ENCODE measurements around the gene GPR158.

The GPR158 gene

GRCh38 chr10:25206693-25207414 is 32.1 kb downstream of the GPR158 start:
- DNase-seq (ENCODE audit: low spot score), result no peak

GRCh38 chr10:25209618-25210017 is 34.8 kb downstream of the GPR158 start:
- DNase-seq (ENCODE audit: low spot score), result no peak

- no peak for DNase-seq (ENCODE audit: low spot score)
These were observed 35.5 kb downstream of the GPR158 start for GRCh38 chr10:25210265-25210664.

- no peak for DNase-seq (ENCODE audit: low spot score)
These were observed 45.4 kb downstream of the GPR158 start for GRCh38 chr10:25220156-25220555.

GRCh38 chr10:25222085-25222660 is 47.4 kb downstream of the GPR158 start:
- no peak for DNase-seq (ENCODE audit: low spot score)

GRCh38 chr10:25226775-25227682 is 52.2 kb downstream of the GPR158 start:
- DNase-seq (ENCODE audit: low spot score), result peak; percentile 58

- no peak for DNase-seq (ENCODE audit: low spot score)
These were observed 57.0 kb downstream of the GPR158 start for GRCh38 chr10:25231751-25232150.

GRCh38 chr10:25232204-25232603 is 57.4 kb downstream of the GPR158 start:
- no peak for DNase-seq (ENCODE audit: low spot score)

GRCh38 chr10:25245165-25245564 is 70.4 kb downstream of the GPR158 start:
- no peak for DNase-seq (ENCODE audit: low spot score)

GRCh38 chr10:25257646-25258045 is 82.8 kb downstream of the GPR158 start:
- no peak for DNase-seq (ENCODE audit: low spot score)

- no peak for DNase-seq (ENCODE audit: low spot score)
These were observed 86.3 kb downstream of the GPR158 start for GRCh38 chr10:25261110-25261509.

- DNase-seq (ENCODE audit: low spot score), result no peak
These were observed 86.8 kb downstream of the GPR158 start for GRCh38 chr10:25261558-25261957.

- no peak for DNase-seq (ENCODE audit: low spot score)
These were observed 89.1 kb downstream of the GPR158 start for GRCh38 chr10:25263931-25264330.

GRCh38 chr10:25278180-25278579 is 103.4 kb downstream of the GPR158 start:
- no peak for DNase-seq (ENCODE audit: low spot score)

- no peak for DNase-seq (ENCODE audit: low spot score)
These were observed 105.3 kb downstream of the GPR158 start for GRCh38 chr10:25280076-25280475.

- DNase-seq (ENCODE audit: low spot score), result no peak
These were observed 105.8 kb downstream of the GPR158 start for GRCh38 chr10:25280573-25280972.

- no peak for DNase-seq (ENCODE audit: low spot score)
These were observed 111.0 kb downstream of the GPR158 start for GRCh38 chr10:25285809-25286208.

- DNase-seq (ENCODE audit: low spot score), result no peak
These were observed 113.4 kb downstream of the GPR158 start for GRCh38 chr10:25288181-25288580.

- peak; percentile 28 for DNase-seq (ENCODE audit: low spot score)
These were observed 119.5 kb downstream of the GPR158 start for GRCh38 chr10:25294032-25294926.

GRCh38 chr10:25296324-25296723 is 121.5 kb downstream of the GPR158 start:
- no peak for DNase-seq (ENCODE audit: low spot score)

- no peak for DNase-seq (ENCODE audit: low spot score)
These were observed 122.7 kb downstream of the GPR158 start for GRCh38 chr10:25297466-25297865.

- DNase-seq (ENCODE audit: low spot score), result no peak
These were observed 125.3 kb downstream of the GPR158 start for GRCh38 chr10:25300073-25300472.

Data from kidney capillary endothelial cell (primary cell).